K562 (cell line): ENCODE measurements around the gene DGKB. TPM values are rescaled to one million over a fixed set of nuclear protein-coding genes. Genes with fewer than 3 reads are reported as not detected.

Experiments used
- ATAC-seq: fragments of 200-7000 bp; cut with Tn5 transposase; 3 replicates; pipeline ENCODE4 v1.9.1; 2020; ENCODE audit warnings: moderate library complexity
- BruUV-seq: library from RNA; stranded (reverse); fragments of 400-500 nt; replicated peaks from 2 replicates; lab custom pipeline; 2021; lab: Mats Ljungman, UMichigan
- CTCF ChIA-PET: fragments of 300-600 bp; formaldehyde crosslinking; extraction: SDS; loops from one replicate; lab custom pipeline; 2021; ENCODE audit warnings: low intra/inter-chr PET ratio; lab: Yijun Ruan, JAX
- POLR2A ChIA-PET: fragments of 300-600, 350-650 bp; sonication (Branson Sonifier 250); formaldehyde crosslinking; extraction: SDS; loops from one replicate; lab custom pipeline; 2021; ENCODE audit warnings: antibody characterized with exemption, inconsistent platforms; lab: Yijun Ruan, JAX
- DNase-seq, 4 experiments: peaks; one replicate each; pipeline versions ENCODE4 v3.0.0 to v3.0.0-alpha.2; 2011 to 2018; ENCODE audit warnings: low spot score in 3 of 4, mixed read lengths in 3 of 4; ENCODE audit errors: extremely low read depth in 1 of 4
- FAIRE-seq: peaks from 2 replicates; lab custom pipeline; 2011; peaks lifted over from hg19 to GRCh38; lab: Jason Lieb, UNC
- H2AFZ ChIP-seq: 2 replicates; pipeline ENCODE4 v1.6.0; 2011; ENCODE audit warnings: low read depth, low read length, control low read depth, inconsistent platforms
- H3K27ac ChIP-seq: fragments of 200-600 bp; 3 replicates; pipeline ENCODE4 v1.8.0; 2011; ENCODE audit warnings: low read depth, mild to moderate bottlenecking, control low read depth, inconsistent platforms, low read length, moderate library complexity, mixed read lengths; ENCODE audit errors: extremely low read depth
- H3K27me3 ChIP-seq, 2 experiments: fragments of 300-600 bp in 1 of 2; 2 replicates in 1 of 2; 3 replicates in 1 of 2; pipeline versions ENCODE4 v1.6.0 to v1.8.0; 2011; ENCODE audit warnings: inconsistent platforms in 2 of 2, low read length in 2 of 2, mild to moderate bottlenecking in 1 of 2, mixed read lengths in 1 of 2, moderate library complexity in 1 of 2; ENCODE audit not compliant: control insufficient read depth in 2 of 2, insufficient read depth in 2 of 2
- H3K36me3 ChIP-seq: fragments of 300-600 bp; 3 replicates; pipeline ENCODE4 v1.8.0; 2011; ENCODE audit warnings: mild to moderate bottlenecking, low read length, inconsistent platforms; ENCODE audit not compliant: control insufficient read depth, insufficient read depth
- H3K4me1 ChIP-seq, 2 experiments: fragments of 200-600 bp in 1 of 2; replicated peaks in 1 of 2; 2 replicates in 1 of 2; 3 replicates in 1 of 2; pipeline versions ENCODE4 v1.5.1 to v1.8.0; 2011; ENCODE audit warnings: inconsistent platforms in 2 of 2, low read length in 2 of 2, mild to moderate bottlenecking in 1 of 2, mixed read lengths in 1 of 2, moderate library complexity in 1 of 2; ENCODE audit not compliant: control insufficient read depth in 2 of 2, insufficient read depth in 2 of 2
- H3K4me2 ChIP-seq: 2 replicates; pipeline ENCODE4 v1.6.1; 2011; ENCODE audit warnings: low read length, control low read depth, inconsistent platforms, mixed read lengths; ENCODE audit not compliant: insufficient read depth
- H3K4me3 ChIP-seq: fragments of 200-600 bp; sonication (generic), shearing (Covaris generic); 2 replicates; pipeline ENCODE4 v1.5.1; 2016; ENCODE audit warnings: control low read depth, inconsistent platforms
- H3K79me2 ChIP-seq: fragments of 200-600 bp; 3 replicates; pipeline ENCODE4 v1.8.0; 2011; ENCODE audit warnings: low read length, inconsistent platforms; ENCODE audit not compliant: control insufficient read depth, insufficient read depth
- H3K9ac ChIP-seq, 2 experiments: 2 replicates each; pipeline versions ENCODE4 v1.6.0 to v1.6.1; 2011; ENCODE audit warnings: low read depth in 2 of 2, low read length in 2 of 2, control low read depth in 1 of 2, inconsistent platforms in 1 of 2, mild to moderate bottlenecking in 1 of 2, mixed read lengths in 1 of 2; ENCODE audit not compliant: insufficient read depth in 1 of 2
- H3K9me1 ChIP-seq: one replicate; pipeline ENCODE4 v1.6.0; 2011; ENCODE audit warnings: inconsistent platforms, mild to moderate bottlenecking, low read length, moderate library complexity; ENCODE audit not compliant: control insufficient read depth, insufficient read depth
- H3K9me3 ChIP-seq: replicated peaks from 2 replicates; pipeline ENCODE4 v1.5.1; 2011; ENCODE audit warnings: low read depth, low read length, inconsistent platforms; ENCODE audit not compliant: control insufficient read depth, insufficient read depth
- H4K20me1 ChIP-seq: replicated peaks from 2 replicates; pipeline ENCODE4 v1.6.1; 2011; ENCODE audit warnings: low read length, inconsistent platforms, mixed read lengths; ENCODE audit not compliant: control insufficient read depth, insufficient read depth
- BRCA1 ChIP-seq, 2 experiments: fragments of 450-650 bp in 1 of 2; sonication (generic) in 1 of 2; formaldehyde crosslinking in 1 of 2; IDR thresholded peaks; 2 replicates each; pipeline versions ENCODE4 v1.5.0 to v1.6.1; 2017 to 2020; ENCODE audit warnings: mild to moderate bottlenecking in 1 of 2, missing genetic modification reagents in 1 of 2
- JUN ChIP-seq, 2 experiments: sonication (generic) in 1 of 2; formaldehyde crosslinking in 1 of 2; IDR thresholded peaks; 2 replicates each; pipeline versions ENCODE4 v1.6.1 to v1.8.0; 2012 to 2022; ENCODE audit warnings: borderline replicate concordance in 2 of 2, mild to moderate bottlenecking in 2 of 2, improper control_type of control experiment in 1 of 2, low read depth in 1 of 2, low read length in 1 of 2, missing genetic modification reagents in 1 of 2
- MXD1 ChIP-seq: fragments of 250-450 bp; sonication (Bioruptor Pico); IDR thresholded peaks from 2 replicates; pipeline ENCODE4 v1.8.0; 2021; ENCODE audit warnings: borderline replicate concordance, mild to moderate bottlenecking, moderate library complexity; ENCODE audit not compliant: poor library complexity, severe bottlenecking
- MXI1 ChIP-seq: IDR thresholded peaks from 2 replicates; pipeline ENCODE4 v1.6.1; 2011; ENCODE audit warnings: low read depth, mild to moderate bottlenecking, improper control_type of control experiment, low read length
- MYBL2 ChIP-seq, 2 experiments: fragments of 450-650 bp in 1 of 2; sonication (generic) in 1 of 2; formaldehyde crosslinking in 1 of 2; IDR thresholded peaks; 2 replicates each; pipeline versions ENCODE4 v1.6.1 to v1.8.1; 2017 to 2022; ENCODE audit warnings: borderline replicate concordance in 1 of 2, inconsistent platforms in 1 of 2, low read depth in 1 of 2, mild to moderate bottlenecking in 1 of 2, missing genetic modification reagents in 1 of 2, moderate library complexity in 1 of 2
- NFYB ChIP-seq: IDR thresholded peaks from 2 replicates; pipeline ENCODE4 v1.6.1; 2011; ENCODE audit warnings: mild to moderate bottlenecking, moderate library complexity; ENCODE audit not compliant: insufficient read length; ENCODE audit errors: extremely low read depth
- RB1 ChIP-seq: fragments of 450-650 bp; IDR thresholded peaks from 2 replicates; pipeline ENCODE4 v1.6.1; 2017; ENCODE audit warnings: low read depth, mild to moderate bottlenecking
- RFX7 ChIP-seq: fragments of 250-450 bp; sonication (Bioruptor Pico); IDR thresholded peaks from 2 replicates; pipeline ENCODE4 v1.5.1; 2021; ENCODE audit warnings: mild to moderate bottlenecking
- SMARCC2 ChIP-seq: fragments of 450-650 bp; IDR thresholded peaks from 2 replicates; pipeline ENCODE4 v1.6.1; 2017; ENCODE audit warnings: antibody characterized with exemption, moderate library complexity, mild to moderate bottlenecking, low read depth
- ZNF75A ChIP-seq: fragments of 450-650 bp; formaldehyde crosslinking; IDR thresholded peaks from 2 replicates; pipeline ENCODE4 v1.4.0; 2020; ENCODE audit warnings: mild to moderate bottlenecking
- WGBS: fragments of 100-300 bp; shearing (Covaris generic); methylation state at CpG from one replicate; pipeline ENCODE4 v1.1.6; 2016; ENCODE audit warnings: low coverage, mixed read lengths; ENCODE audit not compliant: insufficient coverage; ENCODE audit errors: missing lambda C conversion rate; 5-methylcytosine and 5-hydroxymethylcytosine counted together
- in situ Hi-C: fragments of 300-500 bp; cut with MboI; formaldehyde crosslinking; loops from 4 replicates; pipeline ENCODE4 v1.15.0; 2018; ENCODE audit warnings: inconsistent platforms, mixed read lengths
- intact Hi-C: fragments of 100-400 bp; cut with micrococcal nuclease; formaldehyde crosslinking; loops from 2 replicates; pipeline ENCODE4 v1.14.2; 2022
- polyA plus RNA-seq, 8 experiments: library from polyadenylated mRNA; depleted of rRNA in 4 of 8; stranded (reverse) in 5 of 8; unstranded in 3 of 8; fragments of >200 nt; fragmentation: Nextera tagmentation in 2 of 8; fragmentation: Illumina TruSeq in 1 of 8; extraction: Ambion mirVana in 2 of 8; extraction: Trizol in 1 of 8; gene quantifications; 2 replicates each; pipeline versions ENCODE4 v1.2.1 to v1.2.3, GENCODE V29; 2011 to 2014; ENCODE audit warnings: inconsistent platforms in 1 of 8, missing spikeins in 1 of 8
- total RNA-seq, 7 experiments: library from RNA; depleted of rRNA in 6 of 7; stranded (reverse); fragments of >200 nt in 6 of 7; fragmentation: Illumina TruSeq in 2 of 7; extraction: Trizol in 2 of 7; gene quantifications; 2 replicates each; pipeline versions ENCODE4 v1.2.1 to v1.2.3, GENCODE V29; 2011 to 2021; ENCODE audit warnings: low replicate concordance in 1 of 7
- TF ChIP-seq, protein P1 (sequence below), 2 experiments: fragments of 450-650 bp; IDR thresholded peaks; 2 replicates each; pipeline ENCODE4 v1.6.1; 2016; ENCODE audit warnings: mild to moderate bottlenecking in 2 of 2, borderline replicate concordance in 1 of 2, low read depth in 1 of 2, moderate library complexity in 1 of 2

The DGKB gene
- total and polyA plus RNA-seq, 9 of the 15 experiments (the other 6 are each of a cell fraction or from before 2014, with no cell fraction given) = 0.01 TPM; not detected in 8

DNA sequence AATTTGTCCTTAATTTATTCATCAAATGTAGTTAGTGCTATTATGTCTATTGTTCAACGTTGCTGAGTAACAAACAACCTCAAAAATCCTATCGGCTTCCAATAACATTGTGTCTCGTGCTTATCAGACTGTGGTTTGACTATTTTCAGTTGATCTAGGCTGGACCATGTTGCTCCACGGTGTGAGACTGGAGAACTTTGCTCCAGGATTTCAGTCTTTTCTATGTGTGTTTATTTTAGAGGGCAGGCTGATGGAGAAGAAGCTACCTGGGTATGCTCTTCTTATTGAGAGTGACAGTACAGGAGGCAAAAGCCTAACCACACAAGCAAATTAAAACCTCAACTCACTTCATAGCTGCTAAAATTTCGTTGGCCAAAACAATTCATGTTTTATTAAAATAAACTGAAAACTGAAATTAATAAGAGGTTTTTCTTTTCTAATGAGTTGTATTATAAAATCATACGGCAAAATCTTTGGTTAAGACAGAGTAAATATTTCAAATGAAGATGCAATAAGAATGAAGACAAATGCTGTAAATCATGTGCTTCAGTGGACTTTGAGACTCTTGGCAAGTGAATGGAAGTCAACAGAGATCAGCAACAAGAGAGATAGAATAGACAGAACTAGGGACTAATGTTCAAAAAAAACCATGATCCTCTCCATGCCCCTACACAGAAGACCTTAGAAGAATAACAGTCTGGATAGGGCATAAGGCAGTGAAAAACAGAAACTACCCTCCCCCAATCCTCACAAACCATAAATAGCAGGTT is 495.1 kb downstream of the DGKB start:
- FAIRE-seq = no peak
- Histone ChIP-seq H3K4me1 (no peaks in the 10 kb centered on the region), H3K9ac (no peak overlapping the region), H3K4me3 (no peak overlapping the region), H3K27me3 (no peaks in the 10 kb centered on the region), H3K9me1 (no peaks in the 10 kb centered on the region), H3K9me3 (0 out of 2 replicates have a peak, but pooled peaks cover 2% of the 10 kb centered on the region), H3K4me2 (no peak overlapping the region), H3K27ac (no peak overlapping the region), H3K79me2 (no peaks in the 10 kb centered on the region), H3K36me3 (no peaks in the 10 kb centered on the region), H4K20me1 (no peaks in the 10 kb centered on the region), H2AFZ (no peak overlapping the region)
- no peak for DNase-seq
- no peak for ATAC-seq
- in situ Hi-C loops = no loop called here
- WGBS = 0% methylated on average over 6 of the region's 6 CpGs
- no TSS peak for BruUV-seq
- POLR2A ChIA-PET = no interaction called here
- intact Hi-C loops = no loop called here
- CTCF ChIA-PET = no interaction called here
- no peak for TF ChIP-seq MYBL2 (IDR thresholded peaks at IDR 0.05; ENCODE audit: low read depth)
- no peak for TF ChIP-seq MYBL2 (CRISPR knock-in tag; IDR thresholded peaks at IDR 0.05; ENCODE audit: borderline replicate concordance)
- no peak for TF ChIP-seq SMARCC2
- TF ChIP-seq RB1 = no peak
- TF ChIP-seq RFX7 (CRISPR knock-in tag) = no peak
- TF ChIP-seq MXD1 (CRISPR knock-in tag) = no peak
- TF ChIP-seq BRCA1 (IDR thresholded peaks at IDR 0.05) = no peak
- no peak for TF ChIP-seq BRCA1 (CRISPR knock-in tag; IDR thresholded peaks at IDR 0.05)
- no peak for TF ChIP-seq JUN (IDR thresholded peaks at IDR 0.05; ENCODE audit: borderline replicate concordance, low read depth, low read length)
- no peak for TF ChIP-seq JUN (CRISPR knock-in tag; IDR thresholded peaks at IDR 0.05; ENCODE audit: borderline replicate concordance)
- TF ChIP-seq MXI1 = no peak
- TF ChIP-seq ZNF75A (CRISPR knock-in tag) = no peak
- TF ChIP-seq, protein P1, sequence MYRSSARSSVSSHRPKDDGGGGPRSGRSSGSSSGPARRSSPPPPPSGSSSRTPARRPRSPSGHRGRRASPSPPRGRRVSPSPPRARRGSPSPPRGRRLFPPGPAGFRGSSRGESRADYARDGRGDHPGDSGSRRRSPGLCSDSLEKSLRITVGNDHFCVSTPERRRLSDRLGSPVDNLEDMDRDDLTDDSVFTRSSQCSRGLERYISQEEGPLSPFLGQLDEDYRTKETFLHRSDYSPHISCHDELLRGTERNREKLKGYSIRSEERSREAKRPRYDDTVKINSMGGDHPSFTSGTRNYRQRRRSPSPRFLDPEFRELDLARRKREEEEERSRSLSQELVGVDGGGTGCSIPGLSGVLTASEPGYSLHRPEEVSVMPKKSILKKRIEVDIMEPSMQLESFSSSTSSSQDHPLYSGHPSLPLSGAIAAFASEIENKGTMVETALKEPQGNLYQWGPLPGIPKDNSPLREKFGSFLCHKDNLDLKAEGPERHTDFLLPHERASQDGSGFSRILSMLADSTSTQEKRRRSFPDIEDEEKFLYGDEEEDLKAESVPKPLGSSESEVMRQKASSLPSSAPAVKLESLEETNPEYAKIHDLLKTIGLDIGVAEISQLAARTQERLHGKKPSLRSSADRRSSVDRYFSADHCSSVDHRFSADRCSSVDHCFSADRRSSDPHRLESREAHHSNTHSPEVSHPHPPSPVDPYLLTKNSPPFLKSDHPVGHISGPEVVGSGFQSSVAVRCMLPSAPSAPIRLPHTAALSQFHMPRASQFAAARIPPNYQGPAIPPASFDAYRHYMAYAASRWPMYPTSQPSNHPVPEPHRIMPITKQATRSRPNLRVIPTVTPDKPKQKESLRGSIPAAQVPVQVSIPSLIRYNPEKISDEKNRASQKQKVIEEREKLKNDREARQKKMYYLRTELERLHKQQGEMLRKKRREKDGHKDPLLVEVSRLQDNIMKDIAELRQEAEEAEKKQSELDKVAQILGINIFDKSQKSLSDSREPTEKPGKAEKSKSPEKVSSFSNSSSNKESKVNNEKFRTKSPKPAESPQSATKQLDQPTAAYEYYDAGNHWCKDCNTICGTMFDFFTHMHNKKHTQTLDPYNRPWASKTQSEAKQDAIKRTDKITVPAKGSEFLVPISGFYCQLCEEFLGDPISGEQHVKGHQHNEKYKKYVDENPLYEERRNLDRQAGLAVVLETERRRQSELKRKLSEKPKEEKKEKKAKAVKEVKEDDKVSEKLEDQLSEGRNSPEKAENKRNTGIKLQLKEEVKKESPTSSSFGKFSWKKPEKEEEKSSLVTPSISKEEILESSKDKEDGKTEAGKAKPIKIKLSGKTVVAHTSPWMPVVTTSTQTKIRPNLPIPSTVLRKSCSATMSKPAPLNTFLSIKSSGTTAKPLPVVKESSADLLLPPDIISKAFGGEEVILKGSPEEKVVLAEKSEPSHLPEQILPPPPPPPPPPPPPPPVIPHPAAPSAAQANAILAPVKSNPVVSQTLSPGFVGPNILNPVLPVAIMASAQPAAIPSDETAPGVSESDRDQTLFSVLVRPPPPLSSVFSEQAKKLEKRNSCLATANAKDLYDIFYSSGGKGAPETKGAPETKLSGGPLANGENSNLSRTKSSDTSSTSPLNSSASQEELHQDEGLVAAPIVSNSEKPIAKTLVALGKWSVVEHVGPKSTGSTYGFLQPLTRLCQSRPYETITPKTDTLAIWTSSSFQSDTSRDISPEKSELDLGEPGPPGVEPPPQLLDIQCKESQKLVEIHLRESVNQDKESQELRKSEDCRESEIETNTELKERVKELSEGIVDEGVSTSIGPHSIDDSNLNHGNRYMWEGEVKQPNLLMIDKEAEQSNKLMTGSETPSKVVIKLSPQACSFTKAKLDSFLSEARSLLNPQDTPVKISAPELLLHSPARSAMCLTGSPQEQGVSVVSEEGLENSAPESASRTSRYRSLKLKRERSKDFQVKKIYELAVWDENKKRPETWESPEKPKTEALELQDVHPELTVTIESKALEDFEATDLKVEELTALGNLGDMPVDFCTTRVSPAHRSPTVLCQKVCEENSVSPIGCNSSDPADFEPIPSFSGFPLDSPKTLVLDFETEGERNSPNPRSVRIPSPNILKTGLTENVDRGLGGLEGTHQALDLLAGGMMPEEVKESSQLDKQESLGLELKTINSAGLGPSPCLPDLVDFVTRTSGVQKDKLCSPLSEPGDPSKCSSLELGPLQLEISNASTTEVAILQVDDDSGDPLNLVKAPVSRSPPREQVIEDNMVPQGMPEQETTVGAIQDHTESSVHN (IDR thresholded peaks at IDR 0.05; ENCODE audit: borderline replicate concordance in 1 of 2, low read depth in 1 of 2) = no peak
- TF ChIP-seq NFYB = no peak
